ENCODE measurements around the gene ATP6V1F.
A peak's percentile ranks its signal among the peaks of the same experiment; 100 is the strongest.

Gene ATP6V1F

DNA sequence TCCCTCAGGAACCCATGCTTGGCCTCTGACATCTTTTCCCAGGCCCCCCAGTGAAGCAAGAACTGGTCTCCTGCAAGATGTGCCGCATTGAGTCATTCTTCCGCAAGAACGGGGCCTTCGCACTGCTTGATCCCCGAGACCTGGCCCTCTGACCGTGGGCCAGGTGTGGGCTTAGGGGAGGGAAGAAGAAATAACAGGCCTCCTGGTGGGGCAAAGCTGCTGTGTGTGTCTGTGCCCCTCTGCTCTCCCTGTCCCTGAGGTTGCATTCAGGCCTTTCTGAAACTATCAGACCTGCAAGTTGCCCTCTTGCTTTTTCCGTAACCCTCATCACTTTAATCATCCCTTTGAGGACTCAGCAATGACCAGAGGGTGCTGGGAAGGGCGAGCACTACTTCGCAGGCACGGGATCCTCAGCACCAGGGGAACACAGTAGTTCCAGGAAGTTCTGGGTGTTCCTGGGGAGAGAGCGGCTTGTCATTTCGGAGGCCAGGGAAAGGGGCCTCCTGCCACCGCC, 6.0 kb downstream of the ATP6V1F start:
- H3K27ac ChIP-seq = peak overlapping the region; percentile 46
- TF ChIP-seq, protein P1, sequence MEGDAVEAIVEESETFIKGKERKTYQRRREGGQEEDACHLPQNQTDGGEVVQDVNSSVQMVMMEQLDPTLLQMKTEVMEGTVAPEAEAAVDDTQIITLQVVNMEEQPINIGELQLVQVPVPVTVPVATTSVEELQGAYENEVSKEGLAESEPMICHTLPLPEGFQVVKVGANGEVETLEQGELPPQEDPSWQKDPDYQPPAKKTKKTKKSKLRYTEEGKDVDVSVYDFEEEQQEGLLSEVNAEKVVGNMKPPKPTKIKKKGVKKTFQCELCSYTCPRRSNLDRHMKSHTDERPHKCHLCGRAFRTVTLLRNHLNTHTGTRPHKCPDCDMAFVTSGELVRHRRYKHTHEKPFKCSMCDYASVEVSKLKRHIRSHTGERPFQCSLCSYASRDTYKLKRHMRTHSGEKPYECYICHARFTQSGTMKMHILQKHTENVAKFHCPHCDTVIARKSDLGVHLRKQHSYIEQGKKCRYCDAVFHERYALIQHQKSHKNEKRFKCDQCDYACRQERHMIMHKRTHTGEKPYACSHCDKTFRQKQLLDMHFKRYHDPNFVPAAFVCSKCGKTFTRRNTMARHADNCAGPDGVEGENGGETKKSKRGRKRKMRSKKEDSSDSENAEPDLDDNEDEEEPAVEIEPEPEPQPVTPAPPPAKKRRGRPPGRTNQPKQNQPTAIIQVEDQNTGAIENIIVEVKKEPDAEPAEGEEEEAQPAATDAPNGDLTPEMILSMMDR (IDR thresholded peaks at IDR 0.05) = no peak
- no peak for TF ChIP-seq ZFX (IDR thresholded peaks at IDR 0.05; ENCODE audit: borderline replicate concordance)

DNA sequence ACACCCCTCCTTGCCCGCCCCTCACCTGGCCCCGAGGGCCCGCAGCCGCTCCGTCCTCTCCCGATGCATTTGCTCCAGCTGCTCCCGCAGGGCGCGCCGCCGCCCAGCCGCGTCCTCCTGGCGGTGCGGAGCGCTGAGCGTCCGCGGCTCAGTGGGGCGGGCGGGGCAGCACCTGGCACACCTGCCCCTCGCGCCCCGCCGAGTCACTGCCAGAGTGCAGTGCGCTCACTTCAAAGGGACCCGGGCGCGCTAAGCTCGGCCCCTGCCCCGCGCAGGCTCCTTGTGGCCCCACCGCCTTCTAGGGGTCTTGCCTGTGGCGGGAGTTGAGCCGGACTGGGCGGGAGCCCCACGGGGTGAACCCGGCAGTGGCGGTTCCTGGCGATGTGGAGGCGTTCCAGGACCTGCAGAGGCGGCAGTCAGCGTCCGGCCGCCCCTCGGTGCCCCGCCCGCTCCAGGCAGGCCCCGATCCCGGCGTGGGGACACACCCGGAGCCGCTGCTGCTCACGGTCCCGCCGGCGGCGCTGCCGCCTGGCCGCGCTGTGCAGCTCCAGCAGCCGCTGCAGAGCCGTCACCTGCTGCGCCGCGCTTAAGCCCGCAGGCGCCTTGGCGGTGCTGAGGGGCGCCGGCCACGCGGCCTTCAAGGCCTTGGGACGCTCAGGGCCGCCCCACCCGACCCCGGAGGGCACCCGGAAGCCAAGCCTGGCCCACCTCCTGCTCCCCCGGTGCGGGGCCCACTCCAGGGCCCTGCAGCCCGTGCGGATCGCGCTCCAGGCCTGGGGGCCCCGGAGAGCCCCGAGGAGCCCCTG, 6.7 kb downstream of the ATP6V1F start:
- no peak for TF ChIP-seq ZFX (IDR thresholded peaks at IDR 0.05; ENCODE audit: borderline replicate concordance)
- TF ChIP-seq, protein P1 (IDR thresholded peaks at IDR 0.05) = peak; percentile 74
- peak overlapping the region; percentile 46 for H3K27ac ChIP-seq

- H3K27ac ChIP-seq = peak overlapping the region; percentile 46
- TF ChIP-seq, protein P1 (IDR thresholded peaks at IDR 0.05) = no peak
- no peak for TF ChIP-seq ZFX (IDR thresholded peaks at IDR 0.05; ENCODE audit: borderline replicate concordance)
Measured at GRCh38 chr7:128869944-128870285, 7.3 kb downstream of the ATP6V1F start.

GRCh38 chr7:128871050-128871449, 8.4 kb downstream of the ATP6V1F start:
- H3K27ac ChIP-seq = no peak overlapping the region
- TF ChIP-seq, protein P1 (IDR thresholded peaks at IDR 0.05) = no peak
- no peak for TF ChIP-seq ZFX (IDR thresholded peaks at IDR 0.05; ENCODE audit: borderline replicate concordance)

GRCh38 chr7:128872394-128872824, 9.8 kb downstream of the ATP6V1F start:
- H3K27ac ChIP-seq = no peak overlapping the region
- TF ChIP-seq ZFX (IDR thresholded peaks at IDR 0.05; ENCODE audit: borderline replicate concordance) = no peak
- TF ChIP-seq, protein P1 (IDR thresholded peaks at IDR 0.05) = peak; percentile 19; the same call in 1 of the 2 replicates

GRCh38 chr7:128873234-128873633, 10.6 kb downstream of the ATP6V1F start:
- H3K27ac ChIP-seq = no peak overlapping the region

More at GRCh38 chr7:128873234-128873633, 10.6 kb downstream of the ATP6V1F start:
- no peak for TF ChIP-seq ZFX (IDR thresholded peaks at IDR 0.05; ENCODE audit: borderline replicate concordance)
- TF ChIP-seq, protein P1 (IDR thresholded peaks at IDR 0.05) = no peak

Data from 22Rv1 (cell line).